ENCODE measurements around the gene RANBP3.

The RANBP3 gene

DNA sequence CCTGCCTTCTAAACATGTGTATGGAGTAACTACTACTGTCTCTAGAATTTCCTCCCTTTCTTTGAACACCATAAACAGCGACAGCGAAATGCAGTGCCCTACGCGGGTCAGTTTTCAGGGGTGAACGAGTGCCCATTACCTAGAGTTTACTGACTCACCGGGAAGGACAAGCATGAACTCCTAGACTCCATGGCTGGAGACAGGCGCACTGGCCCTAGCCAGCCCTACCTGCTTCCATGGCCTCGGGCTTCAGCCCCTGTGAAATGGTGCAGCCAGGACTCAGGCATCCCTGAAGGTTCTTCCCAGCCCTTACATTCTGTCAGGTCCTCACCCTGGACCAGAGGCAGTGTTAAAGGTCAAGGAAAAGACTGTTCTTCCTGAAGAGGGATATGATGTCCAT is 8.5 kb downstream of the RANBP3 start:
- TF ChIP-seq, protein P1, sequence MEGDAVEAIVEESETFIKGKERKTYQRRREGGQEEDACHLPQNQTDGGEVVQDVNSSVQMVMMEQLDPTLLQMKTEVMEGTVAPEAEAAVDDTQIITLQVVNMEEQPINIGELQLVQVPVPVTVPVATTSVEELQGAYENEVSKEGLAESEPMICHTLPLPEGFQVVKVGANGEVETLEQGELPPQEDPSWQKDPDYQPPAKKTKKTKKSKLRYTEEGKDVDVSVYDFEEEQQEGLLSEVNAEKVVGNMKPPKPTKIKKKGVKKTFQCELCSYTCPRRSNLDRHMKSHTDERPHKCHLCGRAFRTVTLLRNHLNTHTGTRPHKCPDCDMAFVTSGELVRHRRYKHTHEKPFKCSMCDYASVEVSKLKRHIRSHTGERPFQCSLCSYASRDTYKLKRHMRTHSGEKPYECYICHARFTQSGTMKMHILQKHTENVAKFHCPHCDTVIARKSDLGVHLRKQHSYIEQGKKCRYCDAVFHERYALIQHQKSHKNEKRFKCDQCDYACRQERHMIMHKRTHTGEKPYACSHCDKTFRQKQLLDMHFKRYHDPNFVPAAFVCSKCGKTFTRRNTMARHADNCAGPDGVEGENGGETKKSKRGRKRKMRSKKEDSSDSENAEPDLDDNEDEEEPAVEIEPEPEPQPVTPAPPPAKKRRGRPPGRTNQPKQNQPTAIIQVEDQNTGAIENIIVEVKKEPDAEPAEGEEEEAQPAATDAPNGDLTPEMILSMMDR (IDR thresholded peaks at IDR 0.05; ENCODE audit: insufficient read depth, missing control alignments): no peak
- FAIRE-seq (no peak), DNase-seq (ENCODE audit: insufficient read length, low spot score) (no peak)

DNA sequence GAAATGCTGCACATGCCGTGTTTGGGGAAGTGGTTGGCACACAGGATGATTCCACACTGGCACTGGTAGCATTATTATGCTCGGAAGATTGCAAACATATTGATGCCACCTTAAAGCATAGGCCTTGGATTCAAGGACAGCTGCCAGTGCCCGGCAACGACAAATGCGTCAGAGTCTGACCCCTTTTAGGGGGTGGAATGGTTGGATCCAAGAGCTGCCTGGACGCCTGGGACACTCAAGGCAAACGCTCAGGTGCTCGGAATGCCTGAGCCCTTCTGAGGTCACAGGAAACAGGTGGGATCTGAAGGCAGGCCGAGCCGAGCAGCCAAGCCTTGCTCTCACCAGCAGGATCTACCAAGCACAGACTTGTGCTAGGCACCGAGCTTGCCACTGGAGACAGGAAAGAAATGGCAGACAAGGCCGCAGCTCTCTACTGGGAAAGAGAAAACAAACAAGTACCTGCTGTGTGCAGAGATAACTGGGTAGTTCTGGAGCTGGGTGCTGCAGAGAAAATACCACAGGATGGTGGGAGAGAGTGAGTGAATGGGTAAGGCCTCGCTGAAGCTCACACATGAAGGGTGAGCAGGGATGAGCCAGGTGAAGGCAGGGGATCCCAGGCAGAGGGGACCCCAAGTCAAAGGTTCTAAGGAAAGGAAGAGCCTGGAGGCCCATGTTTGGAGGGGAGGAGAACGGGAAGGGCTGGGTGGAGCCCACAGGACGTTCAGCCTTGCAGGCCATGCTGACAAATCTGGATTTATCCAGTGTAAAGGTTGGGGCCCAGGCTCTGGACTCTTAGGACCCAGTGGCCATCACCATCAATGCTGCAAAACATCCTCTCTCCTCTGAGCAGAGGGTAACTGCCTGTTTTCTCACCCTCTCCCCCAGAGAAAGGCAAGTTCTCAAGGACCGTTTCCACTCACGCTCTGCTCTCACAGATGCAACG is 9.2 kb downstream of the RANBP3 start:
- DNase-seq (ENCODE audit: insufficient read length, low spot score): no peak
- no peak for FAIRE-seq
- TF ChIP-seq, protein P1 (IDR thresholded peaks at IDR 0.05; ENCODE audit: insufficient read depth, missing control alignments): no peak

DNA sequence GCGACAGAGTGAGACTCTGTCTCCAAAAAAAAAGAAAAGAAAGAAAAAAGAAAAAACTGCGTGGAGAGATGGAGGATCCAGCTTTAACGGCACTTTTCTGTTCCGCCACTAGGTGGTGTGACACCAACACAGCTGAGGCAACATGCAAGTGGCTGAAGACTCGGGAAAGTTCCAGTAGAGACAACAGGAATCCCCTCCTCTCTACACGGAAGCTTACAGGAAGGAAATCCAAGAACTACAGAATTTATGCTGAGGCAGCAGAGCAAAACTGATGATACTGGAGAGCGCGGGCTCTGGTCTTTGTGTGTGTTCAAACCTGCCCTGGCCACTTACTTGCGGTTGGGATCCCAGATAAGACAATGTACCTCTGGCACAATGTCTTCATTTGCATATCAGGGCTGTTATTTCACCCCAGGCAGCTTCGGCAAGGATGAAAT is 9.9 kb downstream of the RANBP3 start:
- DNase-seq (ENCODE audit: insufficient read length, low spot score) (peak; percentile 79), FAIRE-seq (no peak)
- TF ChIP-seq, protein P1 (IDR thresholded peaks at IDR 0.05; ENCODE audit: insufficient read depth, missing control alignments): peak; percentile 74

DNA sequence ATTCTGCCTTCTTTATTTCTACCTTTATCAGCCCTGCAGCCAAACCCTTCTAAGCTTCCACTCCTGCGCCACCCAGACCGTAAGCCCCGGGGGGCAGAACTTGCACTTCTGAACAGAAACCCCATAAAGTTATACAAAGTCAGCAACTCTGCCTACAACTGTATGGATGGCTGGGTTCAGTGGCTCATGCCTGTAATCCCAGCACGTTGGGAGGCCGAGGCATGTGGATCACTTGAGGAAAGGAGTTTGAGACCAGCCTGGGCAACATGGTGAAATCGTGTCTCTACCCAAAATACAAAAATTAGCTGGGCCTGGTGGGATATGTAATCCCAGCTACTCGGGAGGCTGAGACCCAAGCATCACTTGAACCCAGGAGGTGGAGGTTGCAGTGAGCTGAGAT is 10.4 kb downstream of the RANBP3 start:
- DNase-seq (ENCODE audit: insufficient read length, low spot score): no peak
- FAIRE-seq: no peak
- TF ChIP-seq, protein P1 (IDR thresholded peaks at IDR 0.05; ENCODE audit: insufficient read depth, missing control alignments): no peak

DNA sequence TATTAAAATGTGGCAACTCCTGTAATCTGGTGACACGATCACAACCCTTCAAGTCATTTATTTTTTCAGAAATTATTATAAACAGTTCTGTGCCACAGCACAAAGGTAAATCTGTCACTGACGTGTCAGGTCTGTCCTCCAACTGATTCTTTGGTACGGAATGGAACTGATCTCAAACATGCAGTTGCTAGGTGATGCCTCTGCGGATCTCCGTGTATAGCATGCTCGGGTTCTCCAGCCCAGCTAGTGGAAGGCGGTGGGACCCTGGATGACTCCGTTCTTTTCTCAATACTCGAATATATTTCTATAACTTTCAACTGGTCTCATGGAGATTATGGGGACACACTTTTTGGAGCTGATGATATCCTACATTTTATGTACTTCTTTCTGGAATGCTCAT is 11.0 kb downstream of the RANBP3 start:
- FAIRE-seq (no peak), DNase-seq (ENCODE audit: insufficient read length, low spot score) (no peak)
- TF ChIP-seq, protein P1 (IDR thresholded peaks at IDR 0.05; ENCODE audit: insufficient read depth, missing control alignments): no peak

DNA sequence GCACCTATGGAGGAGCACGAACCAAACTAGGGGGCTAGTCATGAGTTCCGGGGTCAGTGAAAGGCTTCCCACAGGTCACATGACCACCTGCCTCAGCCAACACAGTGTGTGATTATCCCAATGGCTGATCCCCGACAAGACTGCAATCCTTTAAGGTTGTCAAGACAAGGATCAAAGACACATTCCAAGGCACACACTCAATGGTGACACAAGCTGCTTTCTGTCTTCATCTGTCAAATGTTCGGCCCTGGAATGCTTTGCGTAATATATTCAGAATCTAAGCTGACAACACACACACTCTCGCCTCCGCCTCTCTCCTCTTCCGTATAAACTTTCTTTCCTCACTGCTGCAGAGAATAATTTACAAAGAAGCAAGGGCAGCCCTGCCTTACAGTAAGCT is 11.7 kb downstream of the RANBP3 start:
- TF ChIP-seq, protein P1 (IDR thresholded peaks at IDR 0.05; ENCODE audit: insufficient read depth, missing control alignments): no peak
- FAIRE-seq (peak; percentile 38), DNase-seq (ENCODE audit: insufficient read length, low spot score) (no peak)

All from D721Med (cell line).